H9 (cell line): ENCODE data around the gene MSX2. TPM values are rescaled to one million over a fixed set of nuclear protein-coding genes. Genes with fewer than 3 reads are reported as not detected.

ENCODE experiments used
- DNase-seq: peaks from one replicate; pipeline ENCODE4 v3.0.0-alpha.2; 2017
- H2AFZ ChIP-seq: one replicate; pipeline ENCODE4 v1.6.1; 2013; ENCODE audit warnings: mild to moderate bottlenecking, low read length, control low read depth, moderate library complexity
- H2AK5ac ChIP-seq: 2 replicates; pipeline ENCODE4 v1.6.1; 2013; ENCODE audit warnings: low read length, control low read depth, mixed read lengths; ENCODE audit not compliant: insufficient read length
- H2BK120ac ChIP-seq: one replicate; pipeline ENCODE4 v1.6.1; 2013; ENCODE audit warnings: low read depth, mild to moderate bottlenecking, low read length, control low read depth, inconsistent platforms; ENCODE audit not compliant: poor library complexity, severe bottlenecking
- H2BK12ac ChIP-seq: 2 replicates; pipeline ENCODE4 v1.6.1; 2013; ENCODE audit warnings: low read length, control low read depth, mixed read lengths, low read depth; ENCODE audit not compliant: insufficient read length
- H2BK15ac ChIP-seq: 2 replicates; pipeline ENCODE4 v1.6.1; 2013; ENCODE audit warnings: low read depth, low read length, control low read depth
- H2BK20ac ChIP-seq: one replicate; pipeline ENCODE4 v1.6.1; 2013; ENCODE audit warnings: low read depth, mild to moderate bottlenecking, low read length, control low read depth, inconsistent platforms; ENCODE audit not compliant: poor library complexity, severe bottlenecking
- H2BK5ac ChIP-seq: 2 replicates; pipeline ENCODE4 v1.6.1; 2013; ENCODE audit warnings: low read length, control low read depth, mixed read lengths; ENCODE audit not compliant: insufficient read length
- H3K14ac ChIP-seq: 2 replicates; pipeline ENCODE4 v1.6.1; 2013; ENCODE audit warnings: low read length, control low read depth; ENCODE audit not compliant: insufficient read depth
- H3K18ac ChIP-seq: 2 replicates; pipeline ENCODE4 v1.6.1; 2013; ENCODE audit warnings: low read depth, mild to moderate bottlenecking, mixed read lengths, low read length, control low read depth; ENCODE audit not compliant: insufficient read length
- H3K23ac ChIP-seq: 2 replicates; pipeline ENCODE4 v1.6.1; 2013; ENCODE audit warnings: low read length, control low read depth, mixed read lengths, low read depth; ENCODE audit not compliant: insufficient read length
- H3K23me2 ChIP-seq: 2 replicates; pipeline ENCODE4 v1.6.1; 2013; ENCODE audit warnings: low read depth, mild to moderate bottlenecking, mixed read lengths, low read length, control low read depth; ENCODE audit not compliant: insufficient read length, poor library complexity, severe bottlenecking
- H3K27ac ChIP-seq: 2 replicates; pipeline ENCODE4 v1.5.1; 2013; ENCODE audit warnings: low read length, control low read depth, mixed read lengths, low read depth; ENCODE audit not compliant: insufficient read length
- H3K27me3 ChIP-seq: 2 replicates; pipeline ENCODE4 v1.6.1; 2013; ENCODE audit warnings: low read length, control low read depth, inconsistent platforms; ENCODE audit not compliant: insufficient read depth
- H3K4ac ChIP-seq: 2 replicates; pipeline ENCODE4 v1.6.1; 2013; ENCODE audit warnings: low read depth, mild to moderate bottlenecking, control low read depth, inconsistent platforms, low read length, moderate library complexity
- H3K4me1 ChIP-seq: 2 replicates; pipeline ENCODE4 v1.6.1; 2013; ENCODE audit warnings: low read length, control low read depth, inconsistent platforms; ENCODE audit not compliant: insufficient read depth
- H3K4me2 ChIP-seq: 2 replicates; pipeline ENCODE4 v1.6.1; 2013; ENCODE audit warnings: low read length, control low read depth, mixed read lengths; ENCODE audit not compliant: insufficient read length, insufficient read depth
- H3K56ac ChIP-seq: 2 replicates; pipeline ENCODE4 v1.6.1; 2013; ENCODE audit warnings: low read depth, mild to moderate bottlenecking, mixed read lengths, low read length, control low read depth; ENCODE audit not compliant: insufficient read length
- H3K79me1 ChIP-seq: 2 replicates; pipeline ENCODE4 v1.6.1; 2013; ENCODE audit warnings: low read depth, mild to moderate bottlenecking, moderate library complexity, low read length, control low read depth, inconsistent platforms; ENCODE audit not compliant: insufficient read depth, poor library complexity, severe bottlenecking
- H3K79me2 ChIP-seq: 2 replicates; pipeline ENCODE4 v1.6.1; 2013; ENCODE audit warnings: low read length, control low read depth, inconsistent platforms; ENCODE audit not compliant: insufficient read depth
- H3K9ac ChIP-seq: 2 replicates; pipeline ENCODE4 v1.6.1; 2013; ENCODE audit warnings: low read length, control low read depth, mixed read lengths; ENCODE audit not compliant: insufficient read length; ENCODE audit errors: extremely low read depth
- H3K9me3 ChIP-seq: one replicate; pipeline ENCODE4 v1.6.1; 2013; ENCODE audit warnings: low read depth, low read length, inconsistent platforms; ENCODE audit not compliant: control insufficient read depth
- H3T11ph ChIP-seq: one replicate; pipeline ENCODE4 v1.6.1; 2013; ENCODE audit warnings: mild to moderate bottlenecking, low read length, control low read depth, inconsistent platforms
- H4K20me1 ChIP-seq: one replicate; pipeline ENCODE4 v1.6.1; 2013; ENCODE audit not compliant: control insufficient read depth, insufficient read length, insufficient read depth
- H4K5ac ChIP-seq: 2 replicates; pipeline ENCODE4 v1.6.1; 2013; ENCODE audit warnings: low read depth, mild to moderate bottlenecking, mixed read lengths, low read length, control low read depth; ENCODE audit not compliant: insufficient read length
- H4K8ac ChIP-seq: replicated peaks from 2 replicates; pipeline ENCODE4 v1.6.1; 2013; ENCODE audit warnings: low read length, control low read depth, mixed read lengths, low read depth; ENCODE audit not compliant: insufficient read length
- H4K91ac ChIP-seq: 2 replicates; pipeline ENCODE4 v1.6.1; 2013; ENCODE audit warnings: low read depth, mild to moderate bottlenecking, moderate library complexity, mixed read lengths, low read length, control low read depth; ENCODE audit not compliant: insufficient read length
- H3K27ac Mint-ChIP-seq, 3 experiments: 2 replicates in 2 of 3; 3 replicates in 1 of 3; pipeline ENCODE4 v1.8.0; 2020 to 2021; ENCODE audit warnings: mixed read lengths in 3 of 3, mild to moderate bottlenecking in 1 of 3, moderate library complexity in 1 of 3
- H3K27me3 Mint-ChIP-seq: 2 replicates; pipeline ENCODE4 v1.8.0; 2021; ENCODE audit warnings: low read depth, mild to moderate bottlenecking, moderate library complexity, mixed read lengths
- H3K36me3 Mint-ChIP-seq, 3 experiments: 2 replicates in 2 of 3; 3 replicates in 1 of 3; pipeline ENCODE4 v1.8.0; 2020 to 2021; ENCODE audit warnings: low read depth in 3 of 3, mixed read lengths in 3 of 3; ENCODE audit not compliant: insufficient read depth in 1 of 3
- H3K4me1 Mint-ChIP-seq, 2 experiments: 2 replicates each; pipeline ENCODE4 v1.8.0; 2020; ENCODE audit warnings: mixed read lengths in 2 of 2
- H3K4me3 Mint-ChIP-seq, 2 experiments: 2 replicates in 1 of 2; 3 replicates in 1 of 2; pipeline ENCODE4 v1.8.0; 2020 to 2021; ENCODE audit warnings: mild to moderate bottlenecking in 2 of 2, mixed read lengths in 2 of 2, moderate library complexity in 1 of 2
- H3K9me3 Mint-ChIP-seq, 2 experiments: 2 replicates in 1 of 2; 3 replicates in 1 of 2; pipeline ENCODE4 v1.8.0; 2020; ENCODE audit warnings: mild to moderate bottlenecking in 2 of 2, mixed read lengths in 2 of 2, moderate library complexity in 1 of 2
- CTCF ChIP-seq: fragments of 200-600 bp; sonication (generic); conservative IDR thresholded peaks from 3 replicates; pipeline ENCODE4 v1.8.0; 2021; ENCODE audit warnings: antibody characterized with exemption, mild to moderate bottlenecking
- WGBS: extraction: QIAGEN DNeasy Blood & Tissue Kit; methylation state at CpG from one replicate; pipeline ENCODE4 v1.1.7; 2013; ENCODE audit warnings: missing lambda C conversion rate, low lambda C conversion rate, mixed read lengths; ENCODE audit not compliant: insufficient read length; ENCODE audit errors: extremely low coverage; 5-methylcytosine and 5-hydroxymethylcytosine counted together
- total RNA-seq: library from RNA; stranded (reverse); gene quantifications from 2 replicates; pipeline ENCODE4 v1.2.1, GENCODE V29; 2021

The MSX2 gene
- total RNA-seq, 1 experiment from 2014 or later, result 0.35 TPM

GRCh38 chr5:174692982-174693422 lies 31.4 kb upstream of the MSX2 start:
- H4K5ac ChIP-seq, result no peak overlapping the region
- H2BK20ac ChIP-seq, result no peak overlapping the region
- no peak overlapping the region for H2BK15ac ChIP-seq
- peaks cover 74% of the 10 kb centered on the region for H3K27me3 Mint-ChIP-seq
- H3K56ac ChIP-seq, result no peak overlapping the region
- DNase-seq, result peak; percentile 71
- no peak overlapping the region for H3K23ac ChIP-seq
- no peak overlapping the region for H2BK5ac ChIP-seq
- H3K4me1 ChIP-seq, result peaks cover 3% of the 10 kb centered on the region; the same call in 1 of the 2 replicates
- no peak overlapping the region for H3K18ac ChIP-seq
- H3K9me3 ChIP-seq, result no peaks in the 10 kb centered on the region
- no peak overlapping the region for H3K27ac ChIP-seq
- H3K36me3 Mint-ChIP-seq, result no peaks in the 10 kb centered on the region
- H3K9ac ChIP-seq, result no peak overlapping the region
- no peak overlapping the region for H3T11ph ChIP-seq
- no peaks in the 10 kb centered on the region for H4K20me1 ChIP-seq
- peaks cover 35 to 57% of the 10 kb centered on the region in 2 experiments for H3K4me1 Mint-ChIP-seq
- H3K9me3 Mint-ChIP-seq, result no peaks in the 10 kb centered on the region; a peak in 1 of 5 replicates
- no peak overlapping the region for H2BK12ac ChIP-seq
- H2AK5ac ChIP-seq, result no peak overlapping the region
- H3K4me3 Mint-ChIP-seq, result peak overlapping the region; percentile 57 to 77
- H3K4me2 ChIP-seq, result peak overlapping the region; percentile 65
- TF ChIP-seq CTCF, result no peak
- peaks cover 12% of the 10 kb centered on the region for H3K23me2 ChIP-seq
- H3K27ac Mint-ChIP-seq, result no peak overlapping the region
- H2BK120ac ChIP-seq, result no peak overlapping the region
- no CpG with 5 or more reads among the region's 16 CpGs for WGBS
- H3K79me1 ChIP-seq, result no peaks in the 10 kb centered on the region
- H2AFZ ChIP-seq, result no peak overlapping the region
- H4K91ac ChIP-seq, result no peak overlapping the region
- peaks cover 8% of the 10 kb centered on the region; the same call in 1 of the 2 replicates for H3K27me3 ChIP-seq
- no peak overlapping the region for H4K8ac ChIP-seq
- H3K79me2 ChIP-seq, result no peaks in the 10 kb centered on the region
- no peak overlapping the region for H3K4ac ChIP-seq
- no peak overlapping the region for H3K14ac ChIP-seq
